Activated CD4-positive, alpha-beta T cell treated with anti-CD3 and anti-CD28 coated beads, Interleukin-2, amount 10 ng/mL, durations not matched to agents 24 days and 14 days (primary cell): ENCODE data around the gene B4GAT1. TPM values are rescaled to one million over a fixed set of nuclear protein-coding genes. Genes with fewer than 3 reads are reported as not detected.

ENCODE experiments used
- DNase-seq: peaks from one replicate; pipeline ENCODE4 v3.0.0; 2022
- H3K27ac Mint-ChIP-seq: one replicate; pipeline ENCODE4 v1.8.0; 2022; ENCODE audit warnings: mild to moderate bottlenecking, mixed read lengths
- H3K27me3 Mint-ChIP-seq: one replicate; pipeline ENCODE4 v1.8.0; 2022; ENCODE audit warnings: mixed read lengths
- H3K36me3 Mint-ChIP-seq: one replicate; pipeline ENCODE4 v1.8.0; 2022; ENCODE audit warnings: low read depth, mild to moderate bottlenecking, mixed read lengths
- H3K4me1 Mint-ChIP-seq: one replicate; pipeline ENCODE4 v1.8.0; 2021; ENCODE audit warnings: mixed read lengths
- H3K4me3 Mint-ChIP-seq: one replicate; pipeline ENCODE4 v1.8.0; 2022; ENCODE audit warnings: mild to moderate bottlenecking, moderate library complexity, mixed read lengths
- H3K9me3 Mint-ChIP-seq: one replicate; pipeline ENCODE4 v1.8.0; 2021; ENCODE audit warnings: mixed read lengths
- intact Hi-C: fragments of 100-400 bp; cut with micrococcal nuclease; formaldehyde crosslinking; loops from one replicate; pipeline ENCODE4 v1.15.1; 2023
- total RNA-seq: library from RNA; stranded (reverse); gene quantifications from 2 replicates; pipeline ENCODE4 v1.2.3, GENCODE V29; 2022

Gene B4GAT1
- total RNA-seq, 1 donor from 2014 or later, result 11.1 TPM

DNA sequence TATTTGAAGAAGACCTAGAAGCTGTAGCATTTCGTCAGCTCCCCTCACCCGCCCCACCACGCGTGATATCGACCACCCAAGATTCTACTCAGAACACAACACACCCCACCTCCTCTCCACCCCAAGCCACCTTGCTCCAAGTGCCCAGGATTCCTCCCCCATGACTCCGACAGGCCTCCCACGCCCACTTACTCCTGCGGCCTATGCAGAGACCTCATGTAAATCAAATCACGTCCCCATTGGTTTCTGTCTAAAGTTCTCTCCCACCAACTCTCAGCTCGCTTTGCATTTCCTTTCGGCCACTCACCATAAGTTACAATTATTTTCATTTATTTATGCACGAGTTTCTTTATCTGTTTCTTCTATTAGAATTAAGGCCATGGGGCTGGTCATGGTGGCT, 44.8 kb downstream of the B4GAT1 start:
- no peaks in the 10 kb centered on the region for H3K9me3 Mint-ChIP-seq
- DNase-seq, result no peak
- no peak overlapping the region for H3K27ac Mint-ChIP-seq
- no peaks in the 10 kb centered on the region for H3K4me1 Mint-ChIP-seq
- peaks cover 5% of the 10 kb centered on the region for H3K27me3 Mint-ChIP-seq
- intact Hi-C loops, result no loop called here
- no peak overlapping the region for H3K4me3 Mint-ChIP-seq
- H3K36me3 Mint-ChIP-seq, result no peaks in the 10 kb centered on the region

GRCh38 chr11:66299186-66299585, 48.2 kb downstream of the B4GAT1 start:
- H3K36me3 Mint-ChIP-seq, result no peaks in the 10 kb centered on the region
- intact Hi-C loops, result no loop called here
- H3K9me3 Mint-ChIP-seq, result no peaks in the 10 kb centered on the region
- peaks cover 3% of the 10 kb centered on the region for H3K27me3 Mint-ChIP-seq
- H3K4me3 Mint-ChIP-seq, result no peak overlapping the region
- no peak for DNase-seq
- no peak overlapping the region for H3K27ac Mint-ChIP-seq
- no peaks in the 10 kb centered on the region for H3K4me1 Mint-ChIP-seq

- Mint-ChIP-seq H3K4me3 (no peak overlapping the region), H3K27ac (no peak overlapping the region)
Measured at GRCh38 chr11:66297610-66298009, 49.8 kb downstream of the B4GAT1 start.

More at GRCh38 chr11:66297610-66298009, 49.8 kb downstream of the B4GAT1 start:
- intact Hi-C loops, result no loop called here
- no peaks in the 10 kb centered on the region for H3K36me3 Mint-ChIP-seq
- no peak for DNase-seq
- H3K9me3 Mint-ChIP-seq, result no peaks in the 10 kb centered on the region
- H3K27me3 Mint-ChIP-seq, result peaks cover 15% of the 10 kb centered on the region
- H3K4me1 Mint-ChIP-seq, result peaks cover 3% of the 10 kb centered on the region

Other genes starting within 250 kb of the B4GAT1 start
- gene KLC2, start 89.9 kb downstream of the B4GAT1 start, total RNA-seq, result 56.6 and 57.0 TPM in 2 replicates
- 117 and 123 TPM in 2 replicates for gene RAB1B, start 79.0 kb downstream of the B4GAT1 start, total RNA-seq
- 1.0 and 2.7 TPM in 2 replicates for gene CNIH2, start 69.5 kb downstream of the B4GAT1 start, total RNA-seq
- gene YIF1A, start 58.5 kb downstream of the B4GAT1 start, total RNA-seq, result 108 and 119 TPM in 2 replicates
- not detected in 2 replicates for gene TMEM151A, start 55.7 kb downstream of the B4GAT1 start, total RNA-seq
- gene CD248, start 30.6 kb downstream of the B4GAT1 start, total RNA-seq, result not detected in 2 replicates
- gene RIN1, start 11.2 kb downstream of the B4GAT1 start, total RNA-seq, result 0.99 and 1.1 TPM in 2 replicates
- gene BRMS1, start 2.5 kb downstream of the B4GAT1 start, total RNA-seq, result 55.6 and 58.4 TPM in 2 replicates
- 17.4 and 18.9 TPM in 2 replicates for gene SLC29A2, start 24.1 kb upstream of the B4GAT1 start, total RNA-seq
- 0.09 TPM in 1 of 2 replicates, not detected in the other for gene NPAS4, start 73.4 kb upstream of the B4GAT1 start, total RNA-seq
- gene MRPL11, start 91.2 kb upstream of the B4GAT1 start, total RNA-seq, result 102 TPM in 2 replicates
- 16.1 and 18.3 TPM in 2 replicates for gene PELI3, start 119.3 kb upstream of the B4GAT1 start, total RNA-seq
- gene DPP3, start 132.8 kb upstream of the B4GAT1 start, total RNA-seq, result 97.1 and 106 TPM in 2 replicates
- gene BBS1, start 163.0 kb upstream of the B4GAT1 start, total RNA-seq, result 17.6 and 18.3 TPM in 2 replicates
- 12.2 and 13.9 TPM in 2 replicates for gene ZDHHC24, start 198.4 kb upstream of the B4GAT1 start, total RNA-seq
- 0.07 TPM in 2 replicates for gene ACTN3, start 199.3 kb upstream of the B4GAT1 start, total RNA-seq
- gene CTSF, start 221.0 kb upstream of the B4GAT1 start, total RNA-seq, result 0.68 and 1.2 TPM in 2 replicates
- 0.19 and 0.21 TPM in 2 replicates for gene CCDC87, start 245.4 kb upstream of the B4GAT1 start, total RNA-seq
- gene CCS, start 245.6 kb upstream of the B4GAT1 start, total RNA-seq, result 28.3 and 31.4 TPM in 2 replicates